Tibial nerve (tissue), 4 donors: ENCODE data around the gene PLPPR3.

ENCODE experiments used
- EP300 ChIP-seq, 2 donors: sonication (generic); formaldehyde crosslinking; IDR thresholded peaks; one replicate each; pipeline ENCODE4 v1.6.1; 2017; ENCODE audit warnings: antibody characterized with exemption in 2 of 2, mild to moderate bottlenecking in 1 of 2
- POLR2A ChIP-seq, 2 donors: fragments of 450-650 bp; IDR thresholded peaks; one replicate each; pipeline ENCODE4 v1.6.1; 2017; ENCODE audit warnings: antibody characterized with exemption in 2 of 2, mild to moderate bottlenecking in 2 of 2, moderate library complexity in 2 of 2
- TF ChIP-seq, protein P1 (sequence below), 5 experiments: fragments of 200-600 bp in 3 of 5; fragments of 450-650 bp in 2 of 5; sonication (generic) in 3 of 5; IDR thresholded peaks; one replicate each; pipeline ENCODE4 v1.5.1; 2016 to 2019; ENCODE audit warnings: antibody characterized with exemption in 5 of 5, mild to moderate bottlenecking in 3 of 5, moderate library complexity in 2 of 5

GRCh38 chr19:791567-792305 lies 30.0 kb downstream of the PLPPR3 start:
- TF ChIP-seq, protein P1, sequence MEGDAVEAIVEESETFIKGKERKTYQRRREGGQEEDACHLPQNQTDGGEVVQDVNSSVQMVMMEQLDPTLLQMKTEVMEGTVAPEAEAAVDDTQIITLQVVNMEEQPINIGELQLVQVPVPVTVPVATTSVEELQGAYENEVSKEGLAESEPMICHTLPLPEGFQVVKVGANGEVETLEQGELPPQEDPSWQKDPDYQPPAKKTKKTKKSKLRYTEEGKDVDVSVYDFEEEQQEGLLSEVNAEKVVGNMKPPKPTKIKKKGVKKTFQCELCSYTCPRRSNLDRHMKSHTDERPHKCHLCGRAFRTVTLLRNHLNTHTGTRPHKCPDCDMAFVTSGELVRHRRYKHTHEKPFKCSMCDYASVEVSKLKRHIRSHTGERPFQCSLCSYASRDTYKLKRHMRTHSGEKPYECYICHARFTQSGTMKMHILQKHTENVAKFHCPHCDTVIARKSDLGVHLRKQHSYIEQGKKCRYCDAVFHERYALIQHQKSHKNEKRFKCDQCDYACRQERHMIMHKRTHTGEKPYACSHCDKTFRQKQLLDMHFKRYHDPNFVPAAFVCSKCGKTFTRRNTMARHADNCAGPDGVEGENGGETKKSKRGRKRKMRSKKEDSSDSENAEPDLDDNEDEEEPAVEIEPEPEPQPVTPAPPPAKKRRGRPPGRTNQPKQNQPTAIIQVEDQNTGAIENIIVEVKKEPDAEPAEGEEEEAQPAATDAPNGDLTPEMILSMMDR (IDR thresholded peaks at IDR 0.05), result no peak
- no peak for TF ChIP-seq POLR2A (IDR thresholded peaks at IDR 0.05)
- TF ChIP-seq EP300 (IDR thresholded peaks at IDR 0.05), result no peak
